HG03108 (cell line): ENCODE data around the gene TRIM27.
"Not testable (repeated sequence)": the region's sequence is repeated elsewhere in the genome, so short reads cannot be mapped to it uniquely, and the experiment has no call there.

Experiments
- ATAC-seq: cut with Tn5 transposase; IDR thresholded peaks from one replicate; pipeline ENCODE4 v1.9.1; 2021; ENCODE audit warnings: moderate library complexity; ENCODE audit not compliant: unreplicated experiment

The TRIM27 gene

GRCh38 chr6:28943557-28944411 is 20.0 kb upstream of the TRIM27 start:
- no peak for ATAC-seq

GRCh38 chr6:28943223-28943556 is 19.4 kb upstream of the TRIM27 start:
- no peak for ATAC-seq

GRCh38 chr6:28941684-28942448 is 18.1 kb upstream of the TRIM27 start:
- ATAC-seq: no peak

GRCh38 chr6:28940858-28941683 is 17.3 kb upstream of the TRIM27 start:
- peak; percentile 52 for ATAC-seq

GRCh38 chr6:28940294-28940857 is 16.6 kb upstream of the TRIM27 start:
- ATAC-seq: peak; percentile 12

GRCh38 chr6:28933069-28933468 is 9.3 kb upstream of the TRIM27 start:
- ATAC-seq: no peak

GRCh38 chr6:28929887-28930620 is 6.3 kb upstream of the TRIM27 start:
- ATAC-seq: no peak

- not testable (repeated sequence) for ATAC-seq
These were observed 5.6 kb upstream of the TRIM27 start for GRCh38 chr6:28929339-28929738.

- no peak for ATAC-seq
These were observed 4.1 kb upstream of the TRIM27 start for GRCh38 chr6:28927846-28928245.

- ATAC-seq: peak; percentile 27
These were observed 916 bp downstream of the TRIM27 start for GRCh38 chr6:28922821-28923317.

- ATAC-seq: no peak
These were observed 1.6 kb downstream of the TRIM27 start for GRCh38 chr6:28922004-28922820.

GRCh38 chr6:28920281-28920680 is 3.5 kb downstream of the TRIM27 start:
- no peak for ATAC-seq

GRCh38 chr6:28914941-28915340 is 8.8 kb downstream of the TRIM27 start:
- no peak for ATAC-seq

- ATAC-seq: no peak
These were observed 12.7 kb downstream of the TRIM27 start for GRCh38 chr6:28910901-28911690.

- ATAC-seq: no peak
These were observed 16.4 kb downstream of the TRIM27 start for GRCh38 chr6:28907394-28907793.

- ATAC-seq: no peak
These were observed 17.1 kb downstream of the TRIM27 start for GRCh38 chr6:28906669-28907068.

- ATAC-seq: no peak
These were observed 20.1 kb downstream of the TRIM27 start for GRCh38 chr6:28903686-28904085.

- ATAC-seq: no peak
These were observed 22.0 kb downstream of the TRIM27 start for GRCh38 chr6:28901831-28902230.
